Endothelial cell (in vitro differentiated cells): Measurements from ENCODE around the gene PPP2R2C. TPM values are rescaled to one million over a fixed set of nuclear protein-coding genes. Genes with fewer than 3 reads are reported as not detected.
A peak's percentile ranks its signal among the peaks of the same experiment; 100 is the strongest.

Experiments used
- DNase-seq: peaks from one replicate; pipeline ENCODE4 v3.0.0; 2021; ENCODE audit warnings: low spot score
- H3K27ac Mint-ChIP-seq: one replicate; pipeline ENCODE4 v1.8.0; 2021; ENCODE audit warnings: mixed read lengths, inconsistent platforms; ENCODE audit not compliant: unreplicated experiment
- H3K27me3 Mint-ChIP-seq: one replicate; pipeline ENCODE4 v1.8.0; 2021; ENCODE audit warnings: mild to moderate bottlenecking, moderate library complexity, mixed read lengths, inconsistent platforms; ENCODE audit not compliant: unreplicated experiment
- H3K36me3 Mint-ChIP-seq: one replicate; pipeline ENCODE4 v1.8.0; 2021; ENCODE audit warnings: mild to moderate bottlenecking, low read depth, mixed read lengths, inconsistent platforms; ENCODE audit not compliant: unreplicated experiment
- H3K4me1 Mint-ChIP-seq: one replicate; pipeline ENCODE4 v1.8.0; 2021; ENCODE audit warnings: mild to moderate bottlenecking, mixed read lengths, inconsistent platforms; ENCODE audit not compliant: unreplicated experiment
- H3K4me3 Mint-ChIP-seq: one replicate; pipeline ENCODE4 v1.8.0; 2021; ENCODE audit warnings: mild to moderate bottlenecking, mixed read lengths, inconsistent platforms; ENCODE audit not compliant: unreplicated experiment
- H3K9me3 Mint-ChIP-seq: one replicate; pipeline ENCODE4 v1.8.0; 2021; ENCODE audit warnings: mixed read lengths, inconsistent platforms; ENCODE audit not compliant: unreplicated experiment
- CTCF ChIP-seq: fragments of 200-600 bp; sonication (generic); IDR thresholded peaks from one replicate; pipeline ENCODE4 v1.5.0; 2021; ENCODE audit warnings: antibody characterized with exemption; ENCODE audit not compliant: unreplicated experiment
- total RNA-seq: library from RNA; stranded (reverse); fragmentation: NEBNext Ultra II Directional; extraction: Animal tissue kit (Norgen Biotek cat#: 25700); gene quantifications from one replicate; pipeline ENCODE4 v1.2.1, GENCODE V29; 2021; ENCODE audit not compliant: unreplicated experiment

PPP2R2C gene
- total RNA-seq, 1 donor from 2014 or later: 1.7 TPM

- Mint-ChIP-seq H3K4me3 (no peak overlapping the region), H3K4me1 (peaks cover 15% of the 10 kb centered on the region), H3K27me3 (peaks cover 10% of the 10 kb centered on the region), H3K27ac (no peak overlapping the region), H3K9me3 (no peaks in the 10 kb centered on the region), H3K36me3 (no peaks in the 10 kb centered on the region)
- TF ChIP-seq CTCF: no peak
- no peak for DNase-seq
Measured at GRCh38 chr4:6449746-6450369, 22.6 kb downstream of the PPP2R2C start.

GRCh38 chr4:6449335-6449734 is 23.1 kb downstream of the PPP2R2C start:
- peaks cover 15% of the 10 kb centered on the region for H3K4me1 Mint-ChIP-seq
- H3K27me3 Mint-ChIP-seq: peaks cover 9% of the 10 kb centered on the region
- no peak overlapping the region for H3K4me3 Mint-ChIP-seq
- H3K36me3 Mint-ChIP-seq: no peaks in the 10 kb centered on the region
- no peaks in the 10 kb centered on the region for H3K9me3 Mint-ChIP-seq
- no peak for DNase-seq
- no peak for TF ChIP-seq CTCF
- H3K27ac Mint-ChIP-seq: no peak overlapping the region

- Mint-ChIP-seq H3K9me3 (no peaks in the 10 kb centered on the region), H3K36me3 (no peaks in the 10 kb centered on the region), H3K27me3 (peaks cover 9% of the 10 kb centered on the region), H3K4me3 (no peak overlapping the region), H3K4me1 (peaks cover 15% of the 10 kb centered on the region), H3K27ac (no peak overlapping the region)
- TF ChIP-seq CTCF: no peak
- no peak for DNase-seq
Measured at GRCh38 chr4:6448476-6449170, 23.8 kb downstream of the PPP2R2C start.

GRCh38 chr4:6447672-6448171 is 24.7 kb downstream of the PPP2R2C start:
- peaks cover 15% of the 10 kb centered on the region for H3K4me1 Mint-ChIP-seq
- no peak for TF ChIP-seq CTCF
- DNase-seq: no peak
- peaks cover 8% of the 10 kb centered on the region for H3K27me3 Mint-ChIP-seq
- peak overlapping the region; percentile 24 for H3K27ac Mint-ChIP-seq
- H3K9me3 Mint-ChIP-seq: no peaks in the 10 kb centered on the region
- H3K4me3 Mint-ChIP-seq: no peak overlapping the region
- H3K36me3 Mint-ChIP-seq: no peaks in the 10 kb centered on the region
